RPMI7951 (cell line): Measurements from ENCODE around the gene DPYD. TPM values are rescaled to one million over a fixed set of nuclear protein-coding genes. Genes with fewer than 3 reads are reported as not detected.
A peak's percentile ranks its signal among the peaks of the same experiment; 100 is the strongest.

ENCODE experiments used
- DNase-seq: peaks from one replicate; pipeline ENCODE4 v3.0.0-alpha.2; 2012; ENCODE audit warnings: low read depth
- total RNA-seq: library from RNA; depleted of rRNA; stranded (reverse); fragments of >200 nt; shearing (Covaris generic); gene quantifications from 2 replicates; pipeline ENCODE4 v1.2.3, GENCODE V29; 2014; rRNA removed

Gene DPYD
- 32.5 and 35.8 TPM in 2 replicates for total RNA-seq

GRCh38 chr1:97920832-97921571 lies at the start of gene DPYD:
TSS of gene DPYD (minus strand) at chr1:97921034. CDS start at chr1:97920922, 112 bp downstream.
- DNase-seq, result peak; percentile 92

DNA sequence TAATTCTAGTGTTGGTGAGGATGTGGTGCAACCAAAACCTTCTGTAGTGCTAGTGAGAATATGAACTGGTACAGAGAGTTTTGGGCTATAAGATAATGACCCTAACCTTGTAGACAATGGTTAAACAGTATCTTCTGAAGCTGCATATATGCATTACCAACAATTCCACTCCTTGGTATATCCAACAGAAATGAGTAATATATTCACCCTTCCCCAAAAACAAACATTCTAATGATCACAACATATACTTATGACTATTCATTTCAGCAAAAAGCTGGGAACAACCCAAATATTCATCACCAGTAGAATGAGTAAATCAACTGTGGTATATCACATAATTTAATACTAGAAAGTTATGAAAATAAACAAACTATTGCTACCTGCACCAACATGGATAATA lies 39.6 kb upstream of the DPYD start:
- no peak for DNase-seq

- peak; percentile 24 for DNase-seq
These were observed 26.9 kb upstream of the DPYD start for GRCh38 chr1:97947695-97948094.

DNA sequence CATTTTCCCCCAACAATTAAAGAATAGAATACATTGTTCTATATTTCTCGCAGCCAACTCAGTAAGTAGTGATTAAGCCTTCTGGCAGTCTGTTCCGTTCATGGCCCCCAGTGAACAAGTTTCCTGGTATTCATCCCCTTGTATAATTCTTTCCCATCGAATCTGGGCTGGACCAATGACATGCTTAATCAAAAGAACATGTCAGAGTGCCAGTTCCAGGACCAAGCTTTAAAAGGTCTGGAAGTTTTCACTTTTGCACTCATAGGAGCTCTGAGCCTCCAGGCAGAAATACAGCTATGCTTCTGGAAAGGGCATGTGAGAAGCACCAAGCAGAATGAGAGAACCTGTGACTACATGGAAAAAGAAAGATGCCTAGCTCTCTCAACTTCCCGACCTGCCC lies 22.5 kb upstream of the DPYD start:
- peak; percentile 89 for DNase-seq

GRCh38 chr1:97942161-97943123 lies 21.6 kb upstream of the DPYD start:
- DNase-seq, result no peak

DNA sequence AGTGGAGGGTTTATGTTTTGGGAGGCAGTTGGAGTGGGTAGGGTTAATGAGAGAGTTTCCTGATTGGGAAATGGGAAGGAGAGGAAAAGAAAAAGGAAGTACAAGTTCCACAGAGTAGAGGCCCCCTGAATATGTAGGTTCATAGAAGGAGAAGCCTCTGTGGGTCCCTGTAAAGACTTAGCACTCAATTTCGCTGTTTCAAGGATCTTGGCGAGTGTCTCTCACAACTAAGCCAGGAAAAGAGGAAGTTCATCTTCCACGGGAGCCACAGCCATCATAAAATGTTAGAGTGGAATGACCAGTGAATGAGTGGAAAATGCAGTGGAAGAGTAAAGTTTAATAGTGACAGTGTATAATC lies 17.4 kb upstream of the DPYD start:
- DNase-seq, result no peak

DNA sequence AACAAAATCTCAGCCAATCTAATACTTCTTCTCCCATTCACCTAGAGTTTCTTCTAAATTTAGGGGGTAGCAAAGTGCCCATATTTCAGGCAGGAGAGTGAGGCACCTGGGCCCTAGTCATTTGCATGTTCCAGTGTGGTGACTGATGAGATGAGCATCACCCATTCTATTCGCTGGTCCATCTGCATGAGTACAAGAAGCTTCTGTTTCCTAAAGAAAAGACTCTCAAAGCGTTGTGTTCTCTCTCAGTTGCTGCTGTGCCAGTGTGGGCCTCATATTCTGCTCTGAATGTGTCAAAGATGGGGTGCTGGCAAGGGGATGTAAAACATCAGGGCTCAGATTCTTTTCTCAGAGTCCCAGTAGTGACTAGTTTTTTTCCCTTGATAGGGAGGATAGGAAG lies 16.1 kb upstream of the DPYD start:
- DNase-seq, result no peak

- no peak for DNase-seq
These were observed 13.7 kb upstream of the DPYD start for GRCh38 chr1:97934491-97934890.

DNA sequence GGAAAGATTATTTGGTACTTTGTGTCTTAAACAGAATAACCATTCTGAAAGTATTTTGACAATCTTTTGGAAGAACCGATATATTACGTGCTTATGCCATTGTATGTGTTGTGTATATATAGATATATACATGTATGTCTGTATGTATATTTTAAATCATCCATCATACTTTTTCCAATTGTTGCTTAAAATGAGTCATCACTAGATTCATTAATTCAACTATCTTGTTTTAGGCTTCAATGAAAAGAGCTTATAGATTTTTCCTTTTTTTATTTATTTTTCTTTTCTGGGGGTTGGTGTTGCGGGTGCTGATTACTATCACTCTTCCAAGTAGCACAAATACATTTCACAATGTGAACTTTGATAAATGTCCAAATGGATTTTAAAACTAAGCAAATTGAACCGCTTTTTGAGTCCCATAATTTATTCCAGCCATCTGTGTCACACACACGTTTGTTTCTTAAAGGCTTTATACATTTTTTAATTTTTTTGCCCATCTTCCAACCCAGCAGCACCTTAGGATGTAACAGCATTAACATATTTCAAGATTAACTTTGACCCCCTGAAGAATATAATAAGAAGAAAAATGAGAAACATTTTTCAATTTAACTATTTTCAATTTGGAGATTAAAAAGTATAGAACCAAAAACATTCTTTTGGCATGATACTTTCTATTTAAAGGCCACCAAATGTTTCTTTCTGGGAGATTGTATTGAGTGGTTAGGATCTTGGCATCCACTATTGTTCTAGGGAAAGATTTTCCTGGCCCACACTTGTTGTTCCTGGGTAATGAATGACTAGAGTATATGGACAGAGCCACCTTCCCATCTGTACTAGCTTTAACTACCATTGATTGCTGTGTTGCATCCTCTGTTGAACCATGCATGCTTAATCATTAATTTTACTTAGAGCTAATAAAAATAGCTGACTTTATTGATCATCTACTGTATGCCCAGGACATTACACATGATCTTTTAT lies 9.3 kb upstream of the DPYD start:
- DNase-seq, result no peak

DNA sequence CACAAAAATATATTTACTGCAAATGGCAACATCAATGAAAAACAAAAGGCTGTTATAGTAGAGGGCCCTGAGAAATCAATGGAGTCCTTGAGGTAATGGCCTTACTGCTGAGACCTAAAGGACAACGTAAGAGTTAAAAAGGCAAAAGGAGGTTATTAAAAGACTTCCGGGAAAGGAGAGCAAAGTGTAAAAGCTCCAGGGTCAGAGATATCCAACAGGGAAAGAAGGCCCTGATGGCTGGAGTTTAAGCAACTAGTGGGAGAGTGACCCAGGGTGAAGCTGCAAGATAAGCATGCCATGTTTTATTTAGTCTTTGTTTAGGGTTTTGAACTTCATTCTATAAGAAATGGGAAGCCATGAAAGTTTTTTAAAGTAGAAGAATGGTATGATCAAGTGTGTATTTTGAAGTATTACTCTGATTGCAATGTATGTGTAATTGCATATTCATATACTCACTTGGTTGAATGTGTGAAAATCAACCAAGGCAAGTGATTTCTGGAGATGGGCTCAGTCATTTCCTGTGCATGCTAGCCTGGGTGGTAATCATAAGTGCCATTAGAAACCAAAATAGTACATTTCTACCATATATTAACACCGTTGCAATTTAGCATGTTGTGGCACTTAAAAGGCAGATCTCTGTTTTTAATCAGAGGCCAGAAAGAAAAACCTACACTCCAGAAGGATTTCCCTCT lies 5.3 kb upstream of the DPYD start:
- no peak for DNase-seq

DNA sequence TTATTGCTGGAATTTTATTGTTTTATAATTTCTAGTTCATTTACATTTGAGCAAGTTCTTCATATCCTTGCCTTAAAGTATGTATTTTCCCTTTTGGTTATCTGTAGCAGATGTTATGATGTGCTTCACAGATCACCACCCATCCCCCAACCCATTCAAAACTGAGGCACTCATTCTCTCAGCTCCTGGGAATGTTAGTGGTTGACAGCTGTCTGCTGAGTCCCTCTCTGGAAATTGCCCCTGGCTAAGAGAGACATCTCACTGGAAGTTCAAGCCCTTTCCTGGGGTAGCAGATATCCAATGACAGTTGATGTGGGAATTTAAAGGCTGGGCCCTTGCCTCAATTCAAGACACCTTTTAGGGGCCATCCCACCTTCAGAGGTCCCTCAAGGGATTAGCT lies 4.3 kb upstream of the DPYD start:
- peak; percentile 59 for DNase-seq

GRCh38 chr1:97923811-97924210 lies 3.0 kb upstream of the DPYD start:
- no peak for DNase-seq

GRCh38 chr1:97920276-97920831 lies 480 bp downstream of the DPYD start:
- peak; percentile 57 for DNase-seq

GRCh38 chr1:97919585-97920261 lies 1.1 kb downstream of the DPYD start:
- peak; percentile 38 for DNase-seq

DNA sequence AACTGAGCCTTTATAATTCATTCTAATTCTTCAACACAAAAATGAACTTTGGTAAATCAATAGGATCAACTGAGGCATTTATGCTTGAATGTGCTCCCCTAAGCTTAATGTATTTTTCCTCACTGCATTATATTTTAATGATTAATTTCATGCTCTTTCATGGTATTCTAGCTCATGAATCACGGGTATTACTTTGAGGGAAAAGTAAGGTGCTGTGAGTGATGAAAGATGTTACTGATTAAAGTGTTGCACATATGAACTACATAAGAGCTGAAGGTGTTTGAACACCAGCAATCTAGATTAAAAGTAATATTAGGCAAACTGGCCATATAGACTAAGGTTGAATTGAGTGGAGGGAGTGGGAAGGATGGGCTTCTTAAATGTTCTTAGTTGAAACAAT lies 1.9 kb downstream of the DPYD start:
- DNase-seq, result no peak

DNA sequence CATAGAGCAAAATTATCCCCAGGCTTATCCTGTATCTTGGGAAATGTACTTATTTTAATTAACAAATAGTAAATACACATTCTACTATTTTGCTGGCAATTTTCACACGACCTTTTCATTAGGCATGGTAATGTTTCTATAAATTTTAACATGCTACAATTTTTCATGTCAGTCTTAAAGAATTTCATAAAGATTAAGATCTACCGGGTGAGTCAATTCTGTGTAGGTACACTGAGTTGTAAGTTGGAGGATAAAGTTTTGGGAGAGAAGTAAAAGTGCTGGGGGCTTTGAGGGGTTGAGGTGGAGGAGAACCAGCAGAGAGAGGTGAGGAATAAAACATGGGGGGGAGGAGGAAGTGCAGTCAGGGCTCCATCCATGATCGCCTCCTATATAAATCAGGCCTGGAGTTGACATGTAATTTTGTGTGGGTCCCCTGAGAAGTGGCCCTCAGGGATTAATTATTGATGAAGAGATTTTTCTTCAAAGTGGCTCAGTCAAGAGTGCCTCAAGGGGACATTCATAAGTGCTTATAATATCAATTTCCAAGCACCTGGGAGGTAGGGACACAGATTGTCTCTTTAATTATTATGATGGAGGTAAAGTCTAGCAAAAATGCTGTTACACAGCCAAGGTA lies 7.2 kb downstream of the DPYD start:
- DNase-seq, result no peak

DNA sequence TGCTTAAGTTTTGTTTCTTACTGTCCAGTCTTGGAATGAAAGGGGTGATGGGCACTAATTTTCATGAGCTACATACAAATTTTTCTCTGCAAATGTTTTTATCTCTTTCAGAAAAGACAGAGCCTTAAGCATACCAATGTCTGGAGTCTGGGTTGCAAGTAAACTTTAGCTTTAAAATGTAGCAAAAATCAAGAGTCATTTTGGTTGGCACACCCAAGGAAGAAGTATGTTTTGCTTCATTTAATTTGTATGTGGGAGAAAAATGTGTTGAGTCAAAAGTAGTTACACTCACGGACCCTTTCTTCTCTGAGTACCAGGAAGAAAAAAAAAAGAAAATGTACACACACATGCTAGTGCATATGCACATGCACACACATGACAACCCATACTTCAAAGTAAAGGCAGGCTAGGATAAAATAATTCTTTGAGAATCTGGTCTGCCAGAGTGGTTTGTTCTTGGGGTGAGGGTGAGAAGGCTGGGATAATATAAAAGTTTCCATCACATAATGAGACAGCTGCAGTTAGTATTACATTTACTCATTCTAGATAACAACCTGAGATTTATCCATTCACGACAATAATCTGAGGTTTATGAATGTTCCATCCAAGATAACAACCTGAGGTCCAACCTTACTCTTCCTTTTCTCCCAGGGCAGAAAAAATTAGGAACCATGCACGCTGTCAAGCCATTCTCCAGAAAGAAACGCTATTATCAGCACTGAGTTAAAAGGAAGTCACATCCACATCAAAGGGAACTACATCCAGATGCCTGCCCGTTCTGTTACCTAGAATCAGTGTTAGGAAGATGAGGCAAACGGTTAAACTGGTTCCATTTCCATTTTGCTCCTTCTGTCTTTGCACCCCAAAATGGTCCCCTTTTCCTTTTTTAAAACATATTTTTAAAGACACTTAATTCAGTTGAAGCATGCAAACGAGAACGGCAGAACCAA lies 9.3 kb downstream of the DPYD start:
- DNase-seq, result no peak

DNA sequence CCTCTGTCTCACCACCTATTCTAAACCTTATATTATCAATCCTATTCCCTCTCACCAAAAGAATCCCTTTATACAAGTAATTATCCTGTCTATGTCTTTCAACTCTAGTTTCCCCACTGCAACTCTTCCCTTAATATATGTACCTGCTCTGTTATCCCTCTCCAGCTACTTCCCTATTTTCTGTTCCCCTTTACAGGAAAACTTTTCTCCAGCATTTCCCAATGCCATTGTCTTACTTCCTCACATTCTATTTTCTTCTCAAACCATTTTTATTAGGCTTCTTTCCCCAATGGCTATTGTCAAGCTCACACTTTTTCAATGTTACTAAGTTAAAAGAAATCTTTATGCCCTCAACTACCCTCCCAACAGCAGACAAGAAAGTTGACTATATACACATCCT lies 11.6 kb downstream of the DPYD start:
- no peak for DNase-seq

DNA sequence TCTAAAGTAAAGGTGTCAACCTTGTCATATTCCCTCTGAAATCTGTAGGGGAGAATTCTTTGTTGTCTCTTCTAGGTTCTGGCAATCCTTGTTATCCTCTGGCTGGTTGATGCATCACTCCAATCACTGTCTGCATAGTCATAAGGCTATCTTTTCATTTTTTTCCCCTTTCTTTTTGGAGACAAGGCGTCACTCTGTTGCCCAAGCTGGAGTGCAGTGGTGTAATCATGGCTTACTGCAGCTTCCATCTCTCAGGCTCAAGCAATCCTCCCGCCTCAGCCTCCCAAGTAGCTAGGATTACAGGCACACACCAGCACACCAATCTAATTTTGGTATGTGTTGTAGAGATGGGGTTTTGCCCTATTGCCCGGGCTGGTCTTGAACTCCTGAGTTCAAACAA lies 12.9 kb downstream of the DPYD start:
- DNase-seq, result no peak
